WTC11 (cell line): Measurements from ENCODE around the gene CLTCL1.

Source experiments
- ATF1 ChIP-seq: sonication (generic); formaldehyde crosslinking; IDR thresholded peaks from 2 replicates; pipeline ENCODE4 v1.8.1; 2023; ENCODE audit warnings: mild to moderate bottlenecking, moderate library complexity, missing genetic modification reagents
- CREB1 ChIP-seq: sonication (generic); formaldehyde crosslinking; IDR thresholded peaks from 2 replicates; pipeline ENCODE4 v1.8.0; 2023; ENCODE audit warnings: mild to moderate bottlenecking, missing genetic modification reagents
- CREM ChIP-seq: sonication (generic); formaldehyde crosslinking; IDR thresholded peaks from 2 replicates; pipeline ENCODE4 v1.8.1; 2022; ENCODE audit warnings: mild to moderate bottlenecking, missing genetic modification reagents, moderate library complexity
- FOXP4 ChIP-seq: sonication (generic); formaldehyde crosslinking; IDR thresholded peaks from 2 replicates; pipeline ENCODE4 v1.8.0; 2022; ENCODE audit warnings: mild to moderate bottlenecking, missing genetic modification reagents
- IRF1 ChIP-seq: sonication (generic); formaldehyde crosslinking; IDR thresholded peaks from 2 replicates; pipeline ENCODE4 v1.8.0; 2023; ENCODE audit warnings: missing genetic modification reagents
- IRF2 ChIP-seq: sonication (generic); formaldehyde crosslinking; IDR thresholded peaks from 2 replicates; pipeline ENCODE4 v1.8.0; 2022; ENCODE audit warnings: low read depth, missing genetic modification reagents, borderline replicate concordance
- NFYB ChIP-seq: sonication (generic); formaldehyde crosslinking; conservative IDR thresholded peaks from 2 replicates; pipeline ENCODE4 v1.8.0; 2022; ENCODE audit warnings: low read depth, missing genetic modification reagents
- SP1 ChIP-seq: sonication (generic); formaldehyde crosslinking; conservative IDR thresholded peaks from 2 replicates; pipeline ENCODE4 v1.8.1; 2022; ENCODE audit warnings: missing genetic modification reagents
- TEAD1 ChIP-seq: sonication (generic); formaldehyde crosslinking; IDR thresholded peaks from 2 replicates; pipeline ENCODE4 v1.8.0; 2022; ENCODE audit warnings: mild to moderate bottlenecking, missing genetic modification reagents
- ZNF121 ChIP-seq: sonication (generic); formaldehyde crosslinking; IDR thresholded peaks from 2 replicates; pipeline ENCODE4 v1.8.0; 2023; ENCODE audit warnings: missing genetic modification reagents
- TF ChIP-seq, protein P1 (sequence below): fragments of 200-600 bp; IDR thresholded peaks from 2 replicates; pipeline ENCODE4 v1.8.0; 2022; ENCODE audit warnings: antibody characterized with exemption
- TF ChIP-seq, protein P2 (sequence below): sonication (generic); formaldehyde crosslinking; IDR thresholded peaks from 2 replicates; pipeline ENCODE4 v1.8.0; 2022; ENCODE audit warnings: mild to moderate bottlenecking, missing genetic modification reagents

GRCh38 chr22:19149047-19149883 is 142.3 kb downstream of the CLTCL1 start:
- no peak for TF ChIP-seq ZNF121
- 0 out of 2 replicates have a peak, but pooled peaks have one; percentile 52 for TF ChIP-seq TEAD1 (CRISPR knock-in tag)
- no peak for TF ChIP-seq FOXP4
- TF ChIP-seq CREM (CRISPR knock-in tag): no peak
- TF ChIP-seq, protein P1, sequence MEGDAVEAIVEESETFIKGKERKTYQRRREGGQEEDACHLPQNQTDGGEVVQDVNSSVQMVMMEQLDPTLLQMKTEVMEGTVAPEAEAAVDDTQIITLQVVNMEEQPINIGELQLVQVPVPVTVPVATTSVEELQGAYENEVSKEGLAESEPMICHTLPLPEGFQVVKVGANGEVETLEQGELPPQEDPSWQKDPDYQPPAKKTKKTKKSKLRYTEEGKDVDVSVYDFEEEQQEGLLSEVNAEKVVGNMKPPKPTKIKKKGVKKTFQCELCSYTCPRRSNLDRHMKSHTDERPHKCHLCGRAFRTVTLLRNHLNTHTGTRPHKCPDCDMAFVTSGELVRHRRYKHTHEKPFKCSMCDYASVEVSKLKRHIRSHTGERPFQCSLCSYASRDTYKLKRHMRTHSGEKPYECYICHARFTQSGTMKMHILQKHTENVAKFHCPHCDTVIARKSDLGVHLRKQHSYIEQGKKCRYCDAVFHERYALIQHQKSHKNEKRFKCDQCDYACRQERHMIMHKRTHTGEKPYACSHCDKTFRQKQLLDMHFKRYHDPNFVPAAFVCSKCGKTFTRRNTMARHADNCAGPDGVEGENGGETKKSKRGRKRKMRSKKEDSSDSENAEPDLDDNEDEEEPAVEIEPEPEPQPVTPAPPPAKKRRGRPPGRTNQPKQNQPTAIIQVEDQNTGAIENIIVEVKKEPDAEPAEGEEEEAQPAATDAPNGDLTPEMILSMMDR: no peak
- TF ChIP-seq IRF1 (CRISPR knock-in tag): no peak
- no peak for TF ChIP-seq IRF2 (CRISPR knock-in tag)
- no peak for TF ChIP-seq SP1 (CRISPR knock-in tag)
- TF ChIP-seq ATF1 (CRISPR knock-in tag): no peak
- TF ChIP-seq, protein P2, sequence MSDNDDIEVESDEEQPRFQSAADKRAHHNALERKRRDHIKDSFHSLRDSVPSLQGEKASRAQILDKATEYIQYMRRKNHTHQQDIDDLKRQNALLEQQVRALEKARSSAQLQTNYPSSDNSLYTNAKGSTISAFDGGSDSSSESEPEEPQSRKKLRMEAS: peak; percentile 81; the same call in 1 of the 2 replicates
- no peak for TF ChIP-seq NFYB
- no peak for TF ChIP-seq CREB1 (CRISPR knock-in tag)
